Stimulated activated naive CD4-positive, alpha-beta T cell treated with Interleukin-2 at 50 U/mL for 16 hours (primary cell): ENCODE results near the gene HOXA3.
A peak's percentile ranks its signal among the peaks of the same experiment; 100 is the strongest.

Experiments
- DNase-seq: peaks from one replicate; lab custom pipeline; 2025; lab: John Stamatoyannopoulos, UW

HOXA3 gene

GRCh38 chr7:27165996-27166530 is 13.7 kb upstream of the HOXA3 start:
- no peak for DNase-seq

- DNase-seq, result no peak
Measured at GRCh38 chr7:27165089-27165995, 13.0 kb upstream of the HOXA3 start, which contains the start of gene HOXA9. Gene HOXA9, minus strand, starts transcription at chr7:27165537. Its CDS starts 80 bp downstream, at chr7:27165457.

- no peak for DNase-seq
Measured at GRCh38 chr7:27164367-27165088, 12.1 kb upstream of the HOXA3 start.

- no peak for DNase-seq
Measured at GRCh38 chr7:27164045-27164366, 11.6 kb upstream of the HOXA3 start.

GRCh38 chr7:27163288-27164044 is 11.1 kb upstream of the HOXA3 start:
- DNase-seq, result no peak

- no peak for DNase-seq
Measured at GRCh38 chr7:27162561-27163287, 10.3 kb upstream of the HOXA3 start.

GRCh38 chr7:27161721-27162560 is 9.6 kb upstream of the HOXA3 start:
- DNase-seq, result no peak

- no peak for DNase-seq
Measured at GRCh38 chr7:27161214-27161720, 8.9 kb upstream of the HOXA3 start.

- peak; percentile 81 for DNase-seq
Measured at GRCh38 chr7:27160546-27161213, 8.3 kb upstream of the HOXA3 start.

GRCh38 chr7:27160145-27160545 is 7.8 kb upstream of the HOXA3 start:
- DNase-seq, result no peak

GRCh38 chr7:27159266-27160144 is 7.1 kb upstream of the HOXA3 start:
- no peak for DNase-seq

- DNase-seq, result no peak
Measured at GRCh38 chr7:27158436-27159265, 6.3 kb upstream of the HOXA3 start.

- DNase-seq, result no peak
Measured at GRCh38 chr7:27157702-27158431, 5.5 kb upstream of the HOXA3 start.

GRCh38 chr7:27156916-27157701 is 4.7 kb upstream of the HOXA3 start:
- DNase-seq, result no peak

- no peak for DNase-seq
Measured at GRCh38 chr7:27156508-27156898, 4.1 kb upstream of the HOXA3 start, which contains the start of gene HOXA7. Gene HOXA7, minus strand, starts transcription at chr7:27156675. Its CDS starts 130 bp downstream, at chr7:27156545.

GRCh38 chr7:27155816-27156507 is 3.6 kb upstream of the HOXA3 start:
- DNase-seq, result no peak
